CD4-positive, alpha-beta T cell treated with Interleukin-15 for 4 hours (primary cell): ENCODE measurements around the gene TBC1D2.

Source experiments
- DNase-seq: peaks from one replicate; pipeline ENCODE4 v3.0.0-alpha.2; 2020; ENCODE audit warnings: low spot score

The TBC1D2 gene

DNA sequence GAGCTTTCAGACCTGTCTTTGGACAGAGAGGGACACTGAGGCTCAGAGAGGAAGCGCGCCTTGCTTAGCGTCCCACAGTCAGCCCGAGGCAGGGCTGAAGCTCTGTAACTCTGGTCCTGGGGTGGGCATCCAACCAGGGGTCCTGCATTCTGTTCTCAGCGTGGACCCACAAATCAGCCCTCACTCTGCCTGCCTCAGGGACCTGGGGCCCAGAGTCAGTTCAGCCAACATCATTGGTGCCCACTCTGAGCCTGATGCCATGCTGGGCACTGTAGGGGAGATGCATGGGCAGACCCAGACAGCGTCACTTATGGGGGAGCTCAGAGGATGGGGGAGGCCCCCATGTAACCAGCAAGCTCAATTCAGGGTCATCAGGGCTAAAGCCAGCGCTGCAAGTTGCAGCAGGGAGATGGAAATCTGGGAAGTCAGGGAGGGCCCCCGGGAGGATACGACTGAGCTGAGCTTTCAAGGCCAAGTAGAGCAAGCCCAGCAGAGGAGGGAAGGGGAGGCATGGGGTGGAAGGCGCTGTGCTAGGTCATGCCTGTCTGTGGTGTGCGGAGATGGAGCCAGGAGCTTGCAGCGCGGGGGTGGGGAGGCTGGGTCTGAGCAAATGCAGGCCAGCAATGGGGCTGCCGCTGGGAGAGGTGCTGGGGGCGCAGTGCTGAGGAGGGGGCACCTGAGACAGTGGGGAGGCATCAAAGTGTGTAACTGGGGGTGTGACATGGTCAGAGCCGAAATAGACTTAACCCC, 84.1 kb downstream of the TBC1D2 start:
- DNase-seq: no peak

GRCh38 chr9:98168941-98169488, 86.4 kb downstream of the TBC1D2 start:
- DNase-seq: peak; percentile 49

GRCh38 chr9:98168153-98168780, 87.2 kb downstream of the TBC1D2 start:
- no peak for DNase-seq

DNA sequence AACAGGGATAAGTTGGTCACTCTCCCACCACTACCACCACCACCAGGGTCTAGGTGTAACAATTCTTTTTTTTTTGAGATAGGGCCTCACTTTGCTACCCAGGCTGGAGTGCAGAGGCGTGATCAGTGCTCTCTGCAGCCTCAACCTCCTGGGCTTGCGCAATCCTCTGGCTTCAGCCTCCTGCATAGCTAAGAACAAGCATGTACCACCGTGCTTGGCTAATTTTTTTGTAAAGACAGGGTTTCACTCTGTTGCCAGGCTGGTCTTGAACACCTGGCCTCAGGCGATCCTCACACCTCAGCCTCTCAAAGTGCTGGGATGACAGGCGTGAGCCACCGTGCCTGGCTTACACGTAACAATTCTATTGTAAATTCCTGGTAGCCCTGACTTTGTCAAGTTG, 90.5 kb downstream of the TBC1D2 start:
- no peak for DNase-seq

DNA sequence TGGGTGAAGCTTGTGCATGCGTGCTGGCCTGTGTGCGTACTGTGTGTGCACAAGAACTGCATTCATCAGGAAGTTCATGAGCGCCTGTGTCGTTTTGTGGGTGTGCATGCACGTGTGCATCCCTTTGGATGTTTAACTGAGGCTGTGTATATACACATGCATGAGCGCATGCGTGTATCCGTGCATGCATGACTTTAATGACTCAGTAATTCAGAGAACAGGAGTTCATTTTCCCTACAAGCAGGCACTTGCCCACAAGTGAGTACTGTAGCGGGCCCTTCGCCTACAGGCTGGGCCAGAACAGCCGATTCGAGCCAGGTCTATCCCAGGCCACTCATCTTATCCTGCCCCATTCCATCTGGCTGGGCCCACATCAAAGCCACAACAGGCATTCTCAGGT, 92.8 kb downstream of the TBC1D2 start:
- DNase-seq: no peak

DNA sequence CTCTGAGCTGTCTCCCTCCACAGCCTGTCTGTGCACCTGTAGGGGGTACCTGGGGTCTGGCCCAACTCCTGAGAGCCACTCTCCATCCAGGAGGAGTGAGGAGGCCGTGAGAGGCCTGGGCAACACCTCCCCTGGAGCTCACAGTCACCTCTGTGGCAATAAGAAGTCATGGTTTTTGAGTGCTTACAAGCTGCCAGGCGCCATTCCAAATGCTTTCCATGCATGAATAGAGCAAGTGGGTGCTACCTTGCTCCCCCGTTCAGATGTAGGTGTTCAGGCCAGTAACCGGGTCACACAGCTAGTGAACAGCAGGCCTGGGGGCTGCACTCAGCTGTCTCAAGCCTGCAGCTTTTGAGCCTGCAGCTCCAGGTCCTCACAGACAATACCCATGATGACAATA, 93.6 kb downstream of the TBC1D2 start:
- no peak for DNase-seq

DNA sequence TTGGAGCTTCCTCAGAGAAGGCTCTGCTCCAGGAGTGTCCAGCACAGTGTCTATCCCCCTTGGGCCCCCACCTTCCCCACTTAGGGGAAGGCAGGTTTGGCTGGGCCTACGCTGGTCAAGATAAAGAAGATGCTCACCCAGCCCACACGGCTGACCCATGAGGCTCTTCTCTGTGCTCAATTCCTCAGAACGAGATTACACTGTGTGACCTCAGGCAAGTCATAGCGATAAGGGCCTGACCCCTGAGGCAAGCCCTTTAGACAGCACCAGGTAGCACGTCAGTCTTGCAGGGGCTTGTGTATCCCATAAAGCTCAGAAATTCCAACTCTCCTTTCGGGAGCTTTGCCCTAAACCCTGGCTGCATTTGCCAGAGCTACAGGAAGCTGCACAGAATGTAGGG, 95.7 kb downstream of the TBC1D2 start:
- no peak for DNase-seq

DNA sequence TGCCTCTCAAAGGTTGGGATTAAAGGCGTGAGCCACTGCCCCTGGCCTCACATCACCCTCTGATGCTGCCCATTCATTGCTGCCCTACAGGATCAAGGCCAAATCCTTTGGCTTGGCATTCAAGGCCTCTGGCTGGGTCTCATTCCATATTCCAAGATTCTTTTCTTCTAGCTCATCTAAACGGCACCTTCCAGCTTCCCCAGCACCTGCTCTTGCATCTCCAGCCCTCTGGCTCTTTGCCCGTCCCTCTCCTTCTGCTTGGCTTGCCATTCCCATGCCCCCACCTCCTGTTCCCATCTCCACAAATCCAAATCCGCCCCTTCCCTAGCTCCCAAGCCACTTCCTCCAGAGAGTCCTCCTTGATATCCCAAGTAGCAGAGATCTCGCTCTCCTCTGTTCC, 96.1 kb downstream of the TBC1D2 start:
- DNase-seq: no peak

- no peak for DNase-seq
These were observed 97.2 kb downstream of the TBC1D2 start for GRCh38 chr9:98158071-98158831.

GRCh38 chr9:98157372-98157771, 98.1 kb downstream of the TBC1D2 start:
- no peak for DNase-seq

GRCh38 chr9:98154678-98155077, 100.8 kb downstream of the TBC1D2 start:
- no peak for DNase-seq

- DNase-seq: no peak
These were observed 102.9 kb downstream of the TBC1D2 start for GRCh38 chr9:98152526-98152925.

GRCh38 chr9:98150721-98151120, 104.7 kb downstream of the TBC1D2 start:
- DNase-seq: no peak

- no peak for DNase-seq
These were observed 105.3 kb downstream of the TBC1D2 start for GRCh38 chr9:98150164-98150563.

DNA sequence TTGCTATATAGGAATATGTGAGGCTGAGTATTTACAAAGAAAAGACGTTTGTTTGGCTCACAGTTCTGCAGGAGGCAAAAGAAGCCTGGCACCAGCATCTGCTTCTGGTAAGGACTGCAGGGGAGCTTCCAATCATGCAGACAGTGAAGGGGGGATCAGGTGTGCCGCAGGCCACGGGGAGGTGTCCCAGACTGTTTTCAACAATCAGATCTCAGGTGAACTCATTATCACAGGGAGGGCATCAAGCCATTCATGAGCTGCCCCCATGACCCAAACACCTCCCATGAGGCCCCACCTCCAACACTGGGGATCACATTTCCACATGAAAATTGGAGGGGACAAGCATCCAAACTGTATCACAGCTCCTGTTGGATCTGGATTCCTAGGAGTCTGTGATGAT, 106.0 kb downstream of the TBC1D2 start:
- no peak for DNase-seq
